GM21528 (cell line): ENCODE data around the gene RAB3A.

Source experiments
- ATAC-seq: cut with Tn5 transposase; IDR thresholded peaks from one replicate; pipeline ENCODE4 v1.9.1; 2021; ENCODE audit warnings: mild to moderate bottlenecking, moderate library complexity; ENCODE audit not compliant: unreplicated experiment, low FRiP score

RAB3A gene

GRCh38 chr19:18155095-18156087 is 48.5 kb downstream of the RAB3A start:
- ATAC-seq = no peak

- no peak for ATAC-seq
These were observed 50.2 kb downstream of the RAB3A start for GRCh38 chr19:18153556-18154134.

GRCh38 chr19:18152817-18153555 is 50.9 kb downstream of the RAB3A start, which contains the start of gene PIK3R2:
TSS of gene PIK3R2 (plus strand) at chr19:18153163. CDS start at chr19:18155880, 2,717 bp downstream.
- ATAC-seq = peak; percentile 68

GRCh38 chr19:18152442-18152816 is 51.4 kb downstream of the RAB3A start:
- ATAC-seq = peak; percentile 62

GRCh38 chr19:18150776-18151624 is 52.8 kb downstream of the RAB3A start:
- no peak for ATAC-seq

GRCh38 chr19:18149596-18149975 is 54.3 kb downstream of the RAB3A start:
- no peak for ATAC-seq

- no peak for ATAC-seq
These were observed 56.4 kb downstream of the RAB3A start for GRCh38 chr19:18147396-18147795.
